NOMO-1 treated with dmso at 0.1 percent for 144 hours (cell line): ENCODE measurements around the gene CYTH1.
A peak's percentile ranks its signal among the peaks of the same experiment; 100 is the strongest.

ENCODE experiments used
- DNase-seq: peaks from one replicate; lab custom pipeline; 2025; ENCODE audit not compliant: unreplicated experiment; lab: John Stamatoyannopoulos, UW

Gene CYTH1

GRCh38 chr17:78789149-78789662 is 7.1 kb upstream of the CYTH1 start:
- DNase-seq = no peak

DNA sequence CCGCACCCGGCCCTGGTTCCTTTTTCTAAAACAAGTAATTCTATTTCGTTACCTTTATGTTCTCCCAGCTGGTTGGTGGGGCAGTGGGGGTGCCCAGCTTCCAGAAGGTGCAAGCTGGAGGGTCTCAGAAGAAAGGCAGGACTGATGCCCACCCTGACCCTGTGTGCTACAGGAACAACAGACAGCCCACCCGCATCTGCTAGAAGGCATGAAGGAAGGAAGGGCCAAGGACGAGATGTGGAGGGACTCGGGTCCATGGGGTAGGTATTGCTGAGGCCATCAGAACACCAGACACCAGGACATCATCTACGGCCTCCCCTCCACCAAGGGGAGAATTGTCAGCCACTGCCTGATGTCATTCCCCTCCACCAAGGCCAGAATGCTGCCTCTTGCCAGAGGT is 6.4 kb upstream of the CYTH1 start:
- DNase-seq = no peak

DNA sequence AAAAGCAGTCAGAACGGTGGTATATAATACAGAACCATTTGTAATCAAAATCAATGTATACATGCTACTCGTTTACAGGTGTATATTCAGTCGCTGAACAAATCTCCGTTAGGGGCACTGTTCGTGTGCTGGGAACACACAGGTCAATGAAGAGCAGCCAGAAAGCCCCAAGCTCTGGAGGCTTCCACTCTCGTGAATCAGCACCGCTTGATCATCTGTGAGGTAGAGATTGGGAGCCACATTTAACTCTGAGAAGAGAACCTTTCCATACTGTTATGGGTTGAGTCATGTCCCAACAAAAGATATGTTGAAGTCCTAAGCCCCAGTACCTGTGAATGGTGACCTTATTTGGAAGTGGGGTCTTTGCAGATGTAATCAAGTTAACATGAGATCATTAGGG is 5.4 kb upstream of the CYTH1 start:
- DNase-seq = no peak

DNA sequence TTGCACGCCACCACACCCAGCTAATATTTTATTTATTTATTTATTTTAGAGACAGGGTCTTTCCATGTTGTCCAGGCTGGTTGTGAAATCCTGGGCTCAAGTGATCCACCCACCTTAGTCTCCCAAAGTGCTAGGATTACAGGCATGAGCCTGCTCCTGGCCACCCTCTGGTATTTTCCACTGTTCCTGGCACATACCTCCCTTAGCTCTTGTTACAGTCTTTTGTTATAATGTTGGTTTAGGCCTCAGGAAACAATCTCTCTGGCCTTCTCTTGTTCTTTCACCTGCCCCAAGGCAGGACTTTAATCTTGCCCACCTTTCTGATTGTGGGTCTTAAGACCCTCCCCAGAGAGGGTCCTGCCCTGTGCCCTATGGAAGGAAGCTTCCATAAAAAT is 3.6 kb upstream of the CYTH1 start:
- DNase-seq = no peak

GRCh38 chr17:78785011-78785662 is 3.1 kb upstream of the CYTH1 start:
- no peak for DNase-seq

GRCh38 chr17:78784352-78784751 is 2.3 kb upstream of the CYTH1 start:
- DNase-seq = no peak

GRCh38 chr17:78783711-78784324 is 1.7 kb upstream of the CYTH1 start:
- no peak for DNase-seq

GRCh38 chr17:78781104-78781892 is 775 bp downstream of the CYTH1 start:
- no peak for DNase-seq

DNA sequence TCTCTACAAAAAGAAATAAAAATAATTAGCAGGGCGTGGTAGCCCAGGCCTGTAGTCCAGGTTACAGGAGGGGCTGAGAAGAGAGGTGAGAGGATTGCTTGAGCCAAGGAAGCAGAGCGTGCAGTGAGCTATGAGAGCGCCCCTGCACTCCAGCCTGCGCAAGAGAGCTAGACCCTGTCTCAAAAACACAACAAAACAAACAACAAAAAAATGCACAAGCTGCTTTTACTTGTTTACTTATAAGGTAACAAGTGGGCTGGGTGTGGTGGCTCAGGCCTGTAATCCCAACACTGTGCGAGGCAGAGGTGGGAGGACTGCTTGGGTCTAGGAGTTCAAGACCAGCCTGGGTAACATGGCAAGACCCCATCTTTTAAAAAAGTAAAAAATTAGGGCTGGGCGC is 1.7 kb downstream of the CYTH1 start:
- DNase-seq = no peak

- no peak for DNase-seq
Measured at GRCh38 chr17:78779850-78780249, 2.2 kb downstream of the CYTH1 start.

DNA sequence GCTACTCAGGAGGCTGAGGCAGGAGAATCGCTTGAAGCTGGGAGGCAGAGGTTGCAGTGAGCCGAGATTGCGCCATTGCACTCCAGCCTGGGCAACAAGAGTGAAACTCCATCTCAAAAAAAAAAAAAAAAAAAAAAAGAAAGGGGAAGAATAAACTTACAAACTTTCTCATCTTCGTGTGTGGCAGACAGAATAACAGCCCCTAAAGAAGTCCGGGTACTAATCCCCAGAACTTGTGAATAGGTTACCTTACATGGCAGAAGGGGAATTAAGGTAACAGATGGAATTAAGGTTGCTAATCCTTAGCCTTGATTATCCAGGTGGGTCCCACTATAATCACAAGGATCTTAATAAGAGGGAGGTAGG is 2.8 kb downstream of the CYTH1 start:
- peak; percentile 27 for DNase-seq

DNA sequence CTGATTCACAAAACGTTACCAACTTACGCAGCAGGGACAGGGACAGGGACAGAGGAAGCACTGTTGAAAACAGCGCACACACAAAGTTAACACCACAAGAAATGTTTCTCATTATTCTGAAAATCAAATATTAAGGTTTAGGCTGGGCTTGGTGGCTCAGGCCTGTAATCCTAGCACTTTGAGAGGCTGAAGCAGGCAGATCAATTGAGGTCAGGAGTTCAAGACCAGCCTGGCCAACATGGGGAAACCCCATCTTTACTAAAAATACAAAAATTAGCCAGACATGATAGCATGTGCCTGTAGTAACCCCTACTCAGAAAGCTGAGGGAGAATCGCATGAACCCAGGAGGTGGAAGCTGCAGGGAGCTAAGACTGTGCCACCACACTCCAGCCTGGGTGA is 4.2 kb downstream of the CYTH1 start:
- DNase-seq = no peak

GRCh38 chr17:78774956-78775571 is 7.0 kb downstream of the CYTH1 start:
- no peak for DNase-seq

- no peak for DNase-seq
Measured at GRCh38 chr17:78774453-78774852, 7.6 kb downstream of the CYTH1 start.

DNA sequence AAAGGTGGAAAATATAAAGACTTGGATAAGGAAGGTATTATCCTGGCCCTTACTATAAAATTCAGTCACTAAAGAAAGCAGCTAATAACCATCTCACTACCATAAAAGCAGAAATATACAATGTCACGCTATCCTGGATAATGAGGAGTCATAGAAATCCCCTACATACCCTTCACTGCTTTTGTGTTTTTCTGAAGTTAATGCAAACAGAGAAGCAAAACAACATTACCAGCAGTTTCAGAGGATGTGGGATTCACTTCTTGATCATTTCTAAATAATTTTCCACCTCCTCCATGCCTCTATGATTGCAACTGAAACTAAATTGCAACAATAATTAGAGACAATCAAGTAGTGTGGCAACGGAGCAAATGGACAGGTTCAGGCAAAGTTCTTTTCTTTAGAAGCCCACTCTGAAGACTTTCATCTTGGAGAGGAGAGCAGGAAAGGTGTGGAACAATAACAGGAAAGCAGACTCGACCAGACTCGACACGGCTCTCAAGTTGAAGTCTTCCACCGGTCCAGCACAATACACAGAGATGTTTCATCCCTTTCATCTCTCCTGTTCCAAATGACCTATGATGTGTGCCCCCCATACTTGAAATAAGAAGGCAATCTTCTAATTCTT is 10.2 kb downstream of the CYTH1 start:
- no peak for DNase-seq

GRCh38 chr17:78769196-78769773 is 12.8 kb downstream of the CYTH1 start:
- no peak for DNase-seq

- DNase-seq = no peak
Measured at GRCh38 chr17:78767806-78768205, 14.3 kb downstream of the CYTH1 start.

GRCh38 chr17:78766743-78767294 is 15.3 kb downstream of the CYTH1 start:
- DNase-seq = no peak

- DNase-seq = no peak
Measured at GRCh38 chr17:78766225-78766624, 15.8 kb downstream of the CYTH1 start.

DNA sequence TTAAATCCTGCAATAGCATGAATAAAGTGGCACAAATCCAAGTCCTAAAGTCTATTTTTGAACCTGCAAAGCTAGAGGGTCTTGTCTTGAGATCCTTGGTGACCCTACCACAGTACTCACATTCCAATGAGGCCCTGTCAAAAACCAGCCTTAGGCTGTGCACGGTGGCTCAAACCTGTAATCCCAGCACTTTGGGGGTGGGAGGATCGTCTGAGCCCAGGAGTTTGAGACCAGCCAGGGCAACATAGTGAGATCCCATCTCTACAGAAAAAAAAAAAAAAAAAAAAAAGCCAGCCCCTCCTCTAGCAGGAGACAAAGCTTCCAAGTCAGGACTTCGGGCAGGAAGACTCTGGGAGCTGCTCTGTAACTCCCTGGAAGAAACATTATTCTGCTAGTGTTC is 16.3 kb downstream of the CYTH1 start:
- DNase-seq = no peak

DNA sequence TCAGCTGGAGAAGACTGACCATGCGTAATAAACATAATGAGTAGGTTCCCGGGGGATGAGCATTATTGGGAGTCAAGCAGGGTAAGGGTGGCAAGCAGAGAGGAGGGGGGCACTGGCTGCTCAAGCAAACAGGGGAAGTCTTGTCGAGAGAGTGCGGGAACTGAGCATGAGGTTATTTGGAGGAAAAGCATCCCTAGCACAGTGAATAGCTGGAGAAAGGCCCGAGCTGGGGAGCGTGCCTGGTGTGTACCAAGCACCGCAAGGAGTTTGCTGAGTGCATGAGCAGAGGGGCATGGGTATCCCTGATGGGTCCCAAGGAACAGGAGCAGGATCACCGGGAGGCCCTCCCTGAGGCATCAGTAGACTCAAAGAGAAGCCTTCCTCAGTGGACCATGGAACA is 17.2 kb downstream of the CYTH1 start:
- no peak for DNase-seq
